Lung (tissue), 12 donors: Measurements from ENCODE around the gene PTPRC. TPM values are rescaled to one million over a fixed set of nuclear protein-coding genes. Genes with fewer than 3 reads are reported as not detected.
A peak's percentile ranks its signal among the peaks of the same experiment; 100 is the strongest.

Source experiments
- ATAC-seq: fragments of 200-7000 bp; cut with Tn5 transposase; one replicate; pipeline ENCODE4 v1.9.1; 2020; ENCODE audit warnings: moderate number of reproducible peaks; ENCODE audit not compliant: insufficient read depth, low FRiP score
- DNase-seq, 3 donors: peaks; one replicate each; pipeline ENCODE4 v3.0.0-alpha.2; 2013 to 2017
- H3K27ac ChIP-seq, 2 donors: one replicate each; pipeline ENCODE4 v1.5.1; 2013; ENCODE audit warnings: mild to moderate bottlenecking in 2 of 2, moderate library complexity in 2 of 2, control low read depth in 1 of 2, inconsistent platforms in 1 of 2, low read depth in 1 of 2, low read length in 1 of 2
- H3K27me3 ChIP-seq, 3 donors: one replicate each; pipeline ENCODE4 v1.5.1; 2013; ENCODE audit warnings: low read length in 2 of 3; ENCODE audit not compliant: control insufficient read depth in 3 of 3, insufficient read depth in 3 of 3
- H3K36me3 ChIP-seq, 4 donors: one replicate each; pipeline ENCODE4 v1.5.1; 2013; ENCODE audit warnings: low read length in 4 of 4, mild to moderate bottlenecking in 1 of 4, moderate library complexity in 1 of 4; ENCODE audit not compliant: control insufficient read depth in 4 of 4, insufficient read depth in 4 of 4
- H3K4me1 ChIP-seq, 5 donors: one replicate each; pipeline ENCODE4 v1.5.1; 2013; ENCODE audit warnings: low read length in 5 of 5, mild to moderate bottlenecking in 2 of 5, moderate library complexity in 1 of 5; ENCODE audit not compliant: control insufficient read depth in 5 of 5, insufficient read depth in 5 of 5
- H3K4me3 ChIP-seq: one replicate; pipeline ENCODE4 v1.5.1; 2013; ENCODE audit warnings: mild to moderate bottlenecking, control low read depth, moderate library complexity
- H3K9ac ChIP-seq, 2 donors: one replicate each; pipeline ENCODE4 v1.5.1; 2013; ENCODE audit warnings: low read length in 2 of 2, control low read depth in 1 of 2; ENCODE audit not compliant: insufficient read depth in 1 of 2
- H3K9me3 ChIP-seq, 4 donors: one replicate each; pipeline ENCODE4 v1.5.1; 2013; ENCODE audit warnings: low read length in 3 of 4, mild to moderate bottlenecking in 1 of 4, moderate library complexity in 1 of 4; ENCODE audit not compliant: control insufficient read depth in 4 of 4, insufficient read depth in 3 of 4
- CTCF ChIP-seq: IDR thresholded peaks from 2 replicates; pipeline ENCODE4 v1.5.1; 2012; ENCODE audit warnings: mild to moderate bottlenecking; ENCODE audit errors: control extremely low read depth, extremely low read depth
- WGBS, 2 donors: extraction: QIAGEN DNeasy Blood & Tissue Kit; methylation state at CpG; one replicate each; pipeline ENCODE4 v1.1.7; 2013; 5-methylcytosine and 5-hydroxymethylcytosine counted together
- polyA plus RNA-seq, 2 donors: library from polyadenylated mRNA; stranded (reverse); fragments of 200-250 nt; gene quantifications; one replicate each; pipeline ENCODE4 v1.2.1, GENCODE V29; 2013
- total RNA-seq, 2 donors: library from RNA; depleted of rRNA in 1 of 2; stranded (reverse); fragments of >200 nt in 1 of 2; gene quantifications; one replicate each; pipeline ENCODE4 v1.2.1, GENCODE V29; 2014 to 2021
- donor health status: control.
- donor health status: control.
- donor health status: Bipolar disorder and iron deficiency.
- donor health status: healthy.
- donor health status: DM: yes; HTN: yes; CAD: no.

The PTPRC gene
- total and polyA plus RNA-seq, 4 donors, result 8.2 to 142 (median 86.1) TPM

DNA sequence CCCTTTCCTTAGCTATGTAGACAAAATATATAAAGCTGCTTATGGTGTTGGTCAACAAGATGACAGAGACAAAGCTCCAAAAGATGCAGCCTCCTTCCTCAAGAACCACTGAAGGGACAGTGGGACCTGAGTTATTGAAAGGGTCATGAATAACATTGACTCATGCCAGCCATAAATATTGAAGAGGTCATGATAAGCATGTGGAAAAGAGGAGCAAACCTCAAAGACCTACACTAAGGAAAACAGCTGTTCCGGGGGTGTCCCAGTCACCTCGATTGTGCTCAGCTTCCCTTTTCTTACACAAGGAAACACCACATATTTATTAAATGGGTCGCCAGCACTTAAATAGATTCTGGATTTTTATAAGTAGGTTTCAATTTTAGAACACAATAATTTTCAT is 112.9 kb downstream of the PTPRC start:
- no peaks in the 10 kb centered on the region for H3K4me1 ChIP-seq
- H3K36me3 ChIP-seq, result no peaks in the 10 kb centered on the region
- no peak for TF ChIP-seq CTCF

DNA sequence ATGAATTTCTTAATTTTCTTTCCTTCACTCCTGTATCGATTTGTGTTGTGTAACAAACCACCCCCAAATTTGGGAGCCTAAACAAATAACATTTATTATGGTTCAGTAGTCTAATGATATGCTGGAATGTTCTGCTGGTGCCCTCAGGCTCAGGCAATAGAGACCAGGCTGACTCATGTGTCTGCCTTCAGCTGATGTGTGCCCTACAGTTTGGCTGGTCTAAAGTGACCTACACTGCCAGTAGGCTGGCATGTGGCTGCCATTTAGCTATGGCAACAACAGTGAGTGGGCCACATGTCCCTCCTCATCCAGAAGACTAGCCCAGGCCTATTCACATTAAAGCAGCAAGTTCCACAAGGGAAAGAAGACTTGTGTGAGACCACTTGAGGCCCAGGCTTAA is 115.8 kb downstream of the PTPRC start:
- no peak overlapping the region for H3K27ac ChIP-seq
- no peak for TF ChIP-seq CTCF
- no peaks in the 10 kb centered on the region for H3K4me1 ChIP-seq
- no peak for ATAC-seq
- no peaks in the 10 kb centered on the region for H3K36me3 ChIP-seq
- H3K9me3 ChIP-seq, result no peaks in the 10 kb centered on the region
- no peak for DNase-seq
- H3K4me3 ChIP-seq, result no peak overlapping the region
- H3K9ac ChIP-seq, result no peak overlapping the region
- no peaks in the 10 kb centered on the region for H3K27me3 ChIP-seq
- WGBS, 2 donors, result 90 to 93% methylated on average over 1 of the region's 1 CpG

More for the DNA sequence above, 112.9 kb downstream of the PTPRC start:
- Histone ChIP-seq H3K27ac (no peak overlapping the region), H3K27me3 (no peaks in the 10 kb centered on the region), H3K9ac (no peak overlapping the region), H3K9me3 (no peaks in the 10 kb centered on the region), H3K4me3 (no peak overlapping the region)
- ATAC-seq, result no peak
- 66 to 78% methylated on average over 3 of the region's 3 CpGs for WGBS, 2 donors
- no peak for DNase-seq

GRCh38 chr1:198755715-198756114 is 116.9 kb downstream of the PTPRC start:
- 78 to 86% methylated on average over 2 of the region's 2 CpGs for WGBS, 2 donors
- no peak overlapping the region for H3K27ac ChIP-seq
- no peak overlapping the region for H3K9ac ChIP-seq
- ATAC-seq, result no peak
- no peak for DNase-seq
- no peak for TF ChIP-seq CTCF
- H3K9me3 ChIP-seq, result no peaks in the 10 kb centered on the region
- no peaks in the 10 kb centered on the region for H3K36me3 ChIP-seq
- no peak overlapping the region for H3K4me3 ChIP-seq
- H3K27me3 ChIP-seq, result no peaks in the 10 kb centered on the region
- no peaks in the 10 kb centered on the region for H3K4me1 ChIP-seq

DNA sequence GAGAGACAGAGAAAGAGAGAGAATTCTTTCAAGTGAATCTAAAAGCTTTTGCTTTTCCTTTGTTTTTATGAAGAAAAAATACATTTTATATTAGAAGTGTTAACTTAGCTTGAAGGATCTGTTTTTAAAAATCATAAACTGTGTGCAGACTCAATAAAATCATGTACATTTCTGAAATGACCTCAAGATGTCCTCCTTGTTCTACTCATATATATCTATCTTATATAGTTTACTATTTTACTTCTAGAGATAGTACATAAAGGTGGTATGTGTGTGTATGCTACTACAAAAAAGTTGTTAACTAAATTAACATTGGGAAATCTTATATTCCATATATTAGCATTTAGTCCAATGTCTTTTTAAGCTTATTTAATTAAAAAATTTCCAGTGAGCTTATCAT is 117.6 kb downstream of the PTPRC start:
- DNase-seq (peak in 2 of 3 donors; percentile 49 to 66), ATAC-seq (no peak)
- H3K9ac ChIP-seq, result no peak overlapping the region
- H3K27me3 ChIP-seq, result no peaks in the 10 kb centered on the region
- TF ChIP-seq CTCF, result no peak
- H3K9me3 ChIP-seq, result no peaks in the 10 kb centered on the region
- H3K36me3 ChIP-seq, result no peaks in the 10 kb centered on the region
- no peaks in the 10 kb centered on the region for H3K4me1 ChIP-seq
- H3K4me3 ChIP-seq, result no peak overlapping the region
- H3K27ac ChIP-seq, result no peak overlapping the region
